Liver (tissue), 9 donors: ENCODE measurements around the gene TRDN. TPM values are rescaled to one million over a fixed set of nuclear protein-coding genes. Genes with fewer than 3 reads are reported as not detected.

Source experiments
- DNase-seq: peaks from one replicate; pipeline ENCODE4 v3.0.0-alpha.2; 2017; ENCODE audit warnings: low spot score
- H3K27ac ChIP-seq, 2 donors: one replicate each; pipeline ENCODE4 v1.7.0; 2013; ENCODE audit warnings: inconsistent platforms in 2 of 2, low read length in 2 of 2, control low read depth in 1 of 2, low read depth in 1 of 2, mild to moderate bottlenecking in 1 of 2
- H3K27me3 ChIP-seq, 4 donors: one replicate each; pipeline versions ENCODE4 v1.6.1 to v1.7.0; 2013; ENCODE audit warnings: low read length in 3 of 4, inconsistent platforms in 1 of 4, mild to moderate bottlenecking in 1 of 4, moderate library complexity in 1 of 4; ENCODE audit not compliant: control insufficient read depth in 4 of 4, insufficient read depth in 4 of 4
- H3K36me3 ChIP-seq, 4 donors: one replicate each; pipeline versions ENCODE4 v1.6.1 to v1.7.0; 2013; ENCODE audit warnings: low read length in 3 of 4, mild to moderate bottlenecking in 3 of 4, low read depth in 1 of 4, moderate library complexity in 1 of 4; ENCODE audit not compliant: control insufficient read depth in 4 of 4, insufficient read depth in 3 of 4
- H3K4me1 ChIP-seq, 4 donors: one replicate each; pipeline versions ENCODE4 v1.6.1 to v1.7.0; 2013; ENCODE audit warnings: low read length in 3 of 4, mild to moderate bottlenecking in 3 of 4, moderate library complexity in 1 of 4; ENCODE audit not compliant: control insufficient read depth in 4 of 4, insufficient read depth in 4 of 4
- H3K4me3 ChIP-seq, 3 donors: one replicate each; pipeline versions ENCODE4 v1.6.1 to v1.7.0; 2013; ENCODE audit warnings: low read length in 3 of 3, control low read depth in 1 of 3, low read depth in 1 of 3, mild to moderate bottlenecking in 1 of 3
- H3K9ac ChIP-seq, 2 donors: one replicate each; pipeline ENCODE4 v1.7.0; 2013; ENCODE audit warnings: low read length in 2 of 2, mild to moderate bottlenecking in 2 of 2, moderate library complexity in 2 of 2, control low read depth in 1 of 2, low read depth in 1 of 2
- H3K9me3 ChIP-seq, 4 donors: one replicate each; pipeline versions ENCODE4 v1.6.1 to v1.7.0; 2013; ENCODE audit warnings: low read length in 3 of 4; ENCODE audit not compliant: control insufficient read depth in 4 of 4
- EGR1 ChIP-seq, 2 donors: IDR thresholded peaks; 2 replicates each; pipeline ENCODE4 v1.6.1; 2016 to 2018; ENCODE audit warnings: antibody characterized with exemption in 2 of 2, low read depth in 2 of 2
- FOXA1 ChIP-seq: IDR thresholded peaks from 2 replicates; pipeline ENCODE4 v1.6.1; 2016; ENCODE audit warnings: antibody characterized with exemption
- FOXA2 ChIP-seq: IDR thresholded peaks from 2 replicates; pipeline ENCODE4 v1.6.1; 2016; ENCODE audit warnings: antibody characterized with exemption
- GABPA ChIP-seq, 2 donors: IDR thresholded peaks in 1 of 2; conservative IDR thresholded peaks in 1 of 2; 2 replicates each; pipeline ENCODE4 v1.6.1; 2016; ENCODE audit warnings: antibody characterized with exemption in 2 of 2, mild to moderate bottlenecking in 1 of 2, moderate library complexity in 1 of 2
- HNF4A ChIP-seq, 2 donors: conservative IDR thresholded peaks; 2 replicates each; pipeline ENCODE4 v1.6.1; 2016; ENCODE audit warnings: antibody characterized with exemption in 2 of 2, mild to moderate bottlenecking in 2 of 2
- HNF4G ChIP-seq: IDR thresholded peaks from 2 replicates; pipeline ENCODE4 v1.6.1; 2016; ENCODE audit warnings: antibody characterized with exemption
- JUND ChIP-seq, 2 donors: IDR thresholded peaks; 2 replicates each; pipeline ENCODE4 v1.6.1; 2016; ENCODE audit warnings: antibody characterized with exemption in 2 of 2
- NR2F2 ChIP-seq: IDR thresholded peaks from 2 replicates; pipeline ENCODE4 v1.6.1; 2016; ENCODE audit warnings: antibody characterized with exemption
- RAD21 ChIP-seq, 2 donors: IDR thresholded peaks; 2 replicates each; pipeline ENCODE4 v1.6.1; 2016; ENCODE audit warnings: antibody characterized with exemption in 2 of 2, mild to moderate bottlenecking in 2 of 2
- RXRA ChIP-seq, 2 donors: IDR thresholded peaks; 2 replicates each; pipeline ENCODE4 v1.6.1; 2017 to 2018; ENCODE audit warnings: antibody characterized with exemption in 2 of 2, mild to moderate bottlenecking in 1 of 2
- SP1 ChIP-seq: IDR thresholded peaks from 2 replicates; pipeline ENCODE4 v1.6.1; 2018; ENCODE audit warnings: antibody characterized with exemption, mild to moderate bottlenecking
- TAF1 ChIP-seq: conservative IDR thresholded peaks from 2 replicates; pipeline ENCODE4 v1.6.1; 2016; ENCODE audit warnings: antibody characterized with exemption, mild to moderate bottlenecking
- YY1 ChIP-seq: IDR thresholded peaks from 2 replicates; pipeline ENCODE4 v1.6.1; 2016; ENCODE audit warnings: antibody characterized with exemption, mild to moderate bottlenecking
- WGBS: extraction: QIAGEN DNeasy Blood & Tissue Kit; methylation state at CpG from one replicate; pipeline ENCODE4 v1.1.7; 2013; 5-methylcytosine and 5-hydroxymethylcytosine counted together
- polyA plus RNA-seq, 2 donors: library from polyadenylated mRNA; stranded (reverse) in 1 of 2; unstranded in 1 of 2; fragments of 200-250 nt in 1 of 2; fragments of >200 nt in 1 of 2; fragmentation: Nextera tagmentation in 1 of 2; extraction: Ambion mirVana in 1 of 2; gene quantifications; one replicate each; pipeline versions ENCODE4 v1.2.1 to v1.2.3, GENCODE V29; 2013 to 2015
- total RNA-seq, 2 donors: library from RNA; depleted of rRNA; stranded (reverse); fragments of >200 nt; gene quantifications; one replicate each; pipeline ENCODE4 v1.2.3, GENCODE V29; 2014
- TF ChIP-seq, protein P1 (sequence below): IDR thresholded peaks from 2 replicates; pipeline ENCODE4 v1.6.1; 2016; ENCODE audit warnings: antibody characterized with exemption
- TF ChIP-seq, protein P2 (sequence below): IDR thresholded peaks from 2 replicates; pipeline ENCODE4 v1.6.1; 2016; ENCODE audit warnings: antibody characterized with exemption, mild to moderate bottlenecking
- TF ChIP-seq, protein P3 (sequence below): IDR thresholded peaks from 2 replicates; pipeline ENCODE4 v1.6.1; 2016; ENCODE audit warnings: antibody characterized with exemption
- TF ChIP-seq, protein P4 (sequence below): IDR thresholded peaks from 2 replicates; pipeline ENCODE4 v1.6.1; 2016; ENCODE audit warnings: antibody characterized with exemption
- TF ChIP-seq, protein P5 (sequence below): fragments of 150-350 bp; IDR thresholded peaks from 2 replicates; pipeline ENCODE4 v1.5.1; 2017; ENCODE audit warnings: improper control_type of control experiment, low read depth, low read length; ENCODE audit not compliant: missing input control
- donor health status: healthy.
- donor health status: healthy.
- donor health status: healthy.
- donor health status: healthy.
- donor health status: healthy.

Gene TRDN
- total and polyA plus RNA-seq, 4 donors = 0.08 to 0.79 TPM; not detected in 2

DNA sequence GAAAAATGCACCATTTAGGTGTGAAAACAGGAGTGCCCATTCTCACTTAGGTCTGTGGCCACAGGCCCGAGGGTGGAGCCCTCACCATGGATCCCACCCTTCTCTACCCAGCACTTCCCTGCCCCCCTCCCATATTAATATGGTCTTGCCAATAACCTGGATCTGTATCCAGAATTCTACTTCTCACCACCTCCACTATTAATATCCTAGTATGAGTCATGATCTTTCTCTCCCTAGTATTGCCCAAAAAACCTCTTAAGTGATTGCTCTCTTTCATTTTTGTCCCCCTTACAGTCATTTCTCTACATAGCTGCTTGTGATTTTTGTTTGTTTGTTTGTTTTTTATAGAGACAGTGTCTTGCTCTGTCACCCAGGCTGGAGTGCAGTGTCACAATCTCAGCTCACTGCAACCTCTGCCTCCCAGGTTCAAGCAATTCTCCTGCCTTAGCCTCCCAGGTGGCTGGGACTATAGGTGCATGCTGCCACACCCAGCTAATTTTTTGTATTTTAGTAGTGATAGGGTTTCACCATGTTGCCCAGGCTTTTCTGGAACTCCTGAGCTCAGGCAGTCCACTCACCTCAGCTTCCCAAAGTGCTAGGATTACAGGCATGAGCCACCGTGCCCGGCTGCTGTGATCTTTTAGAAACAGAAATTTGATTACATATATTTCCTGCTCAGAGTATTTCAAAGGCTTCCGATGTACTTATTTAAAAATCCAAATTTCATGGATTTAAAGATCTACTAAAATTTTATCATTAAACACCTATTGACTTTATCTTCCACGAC is 24.5 kb upstream of the TRDN start:
- no peak overlapping the region for H3K9ac ChIP-seq

More for the DNA sequence above, 24.5 kb upstream of the TRDN start:
- Histone ChIP-seq H3K36me3 (no peaks in the 10 kb centered on the region), H3K9me3 (no peaks in the 10 kb centered on the region), H3K27me3 (peaks cover 0 to 5% (median 0%) of the 10 kb centered on the region in 4 donors), H3K4me3 (no peak overlapping the region), H3K4me1 (no peaks in the 10 kb centered on the region), H3K27ac (no peak overlapping the region)
- TF ChIP-seq TAF1 (no peak), HNF4G (no peak), JUND (IDR thresholded peaks at IDR 0.05) (no peak), EGR1 (IDR thresholded peaks at IDR 0.05; ENCODE audit: low read depth in 2 of 2) (no peak), YY1 (no peak), NR2F2 (no peak), SP1 (no peak), FOXA2 (no peak), RXRA (IDR thresholded peaks at IDR 0.05) (no peak), FOXA1 (no peak), GABPA (IDR thresholded peaks at IDR 0.05 in 1 of 2, conservative IDR thresholded peaks at IDR 0.05 in 1 of 2) (no peak), HNF4A (conservative IDR thresholded peaks at IDR 0.05) (no peak), RAD21 (IDR thresholded peaks at IDR 0.05) (no peak)
- TF ChIP-seq, protein P1, sequence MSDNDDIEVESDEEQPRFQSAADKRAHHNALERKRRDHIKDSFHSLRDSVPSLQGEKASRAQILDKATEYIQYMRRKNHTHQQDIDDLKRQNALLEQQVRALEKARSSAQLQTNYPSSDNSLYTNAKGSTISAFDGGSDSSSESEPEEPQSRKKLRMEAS = no peak
- TF ChIP-seq, protein P2, sequence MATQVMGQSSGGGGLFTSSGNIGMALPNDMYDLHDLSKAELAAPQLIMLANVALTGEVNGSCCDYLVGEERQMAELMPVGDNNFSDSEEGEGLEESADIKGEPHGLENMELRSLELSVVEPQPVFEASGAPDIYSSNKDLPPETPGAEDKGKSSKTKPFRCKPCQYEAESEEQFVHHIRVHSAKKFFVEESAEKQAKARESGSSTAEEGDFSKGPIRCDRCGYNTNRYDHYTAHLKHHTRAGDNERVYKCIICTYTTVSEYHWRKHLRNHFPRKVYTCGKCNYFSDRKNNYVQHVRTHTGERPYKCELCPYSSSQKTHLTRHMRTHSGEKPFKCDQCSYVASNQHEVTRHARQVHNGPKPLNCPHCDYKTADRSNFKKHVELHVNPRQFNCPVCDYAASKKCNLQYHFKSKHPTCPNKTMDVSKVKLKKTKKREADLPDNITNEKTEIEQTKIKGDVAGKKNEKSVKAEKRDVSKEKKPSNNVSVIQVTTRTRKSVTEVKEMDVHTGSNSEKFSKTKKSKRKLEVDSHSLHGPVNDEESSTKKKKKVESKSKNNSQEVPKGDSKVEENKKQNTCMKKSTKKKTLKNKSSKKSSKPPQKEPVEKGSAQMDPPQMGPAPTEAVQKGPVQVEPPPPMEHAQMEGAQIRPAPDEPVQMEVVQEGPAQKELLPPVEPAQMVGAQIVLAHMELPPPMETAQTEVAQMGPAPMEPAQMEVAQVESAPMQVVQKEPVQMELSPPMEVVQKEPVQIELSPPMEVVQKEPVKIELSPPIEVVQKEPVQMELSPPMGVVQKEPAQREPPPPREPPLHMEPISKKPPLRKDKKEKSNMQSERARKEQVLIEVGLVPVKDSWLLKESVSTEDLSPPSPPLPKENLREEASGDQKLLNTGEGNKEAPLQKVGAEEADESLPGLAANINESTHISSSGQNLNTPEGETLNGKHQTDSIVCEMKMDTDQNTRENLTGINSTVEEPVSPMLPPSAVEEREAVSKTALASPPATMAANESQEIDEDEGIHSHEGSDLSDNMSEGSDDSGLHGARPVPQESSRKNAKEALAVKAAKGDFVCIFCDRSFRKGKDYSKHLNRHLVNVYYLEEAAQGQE = no peak
- TF ChIP-seq, protein P3, sequence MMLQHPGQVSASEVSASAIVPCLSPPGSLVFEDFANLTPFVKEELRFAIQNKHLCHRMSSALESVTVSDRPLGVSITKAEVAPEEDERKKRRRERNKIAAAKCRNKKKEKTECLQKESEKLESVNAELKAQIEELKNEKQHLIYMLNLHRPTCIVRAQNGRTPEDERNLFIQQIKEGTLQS = no peak
- TF ChIP-seq, protein P4, sequence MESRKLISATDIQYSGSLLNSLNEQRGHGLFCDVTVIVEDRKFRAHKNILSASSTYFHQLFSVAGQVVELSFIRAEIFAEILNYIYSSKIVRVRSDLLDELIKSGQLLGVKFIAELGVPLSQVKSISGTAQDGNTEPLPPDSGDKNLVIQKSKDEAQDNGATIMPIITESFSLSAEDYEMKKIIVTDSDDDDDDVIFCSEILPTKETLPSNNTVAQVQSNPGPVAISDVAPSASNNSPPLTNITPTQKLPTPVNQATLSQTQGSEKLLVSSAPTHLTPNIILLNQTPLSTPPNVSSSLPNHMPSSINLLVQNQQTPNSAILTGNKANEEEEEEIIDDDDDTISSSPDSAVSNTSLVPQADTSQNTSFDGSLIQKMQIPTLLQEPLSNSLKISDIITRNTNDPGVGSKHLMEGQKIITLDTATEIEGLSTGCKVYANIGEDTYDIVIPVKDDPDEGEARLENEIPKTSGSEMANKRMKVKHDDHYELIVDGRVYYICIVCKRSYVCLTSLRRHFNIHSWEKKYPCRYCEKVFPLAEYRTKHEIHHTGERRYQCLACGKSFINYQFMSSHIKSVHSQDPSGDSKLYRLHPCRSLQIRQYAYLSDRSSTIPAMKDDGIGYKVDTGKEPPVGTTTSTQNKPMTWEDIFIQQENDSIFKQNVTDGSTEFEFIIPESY = no peak
- TF ChIP-seq, protein P5, sequence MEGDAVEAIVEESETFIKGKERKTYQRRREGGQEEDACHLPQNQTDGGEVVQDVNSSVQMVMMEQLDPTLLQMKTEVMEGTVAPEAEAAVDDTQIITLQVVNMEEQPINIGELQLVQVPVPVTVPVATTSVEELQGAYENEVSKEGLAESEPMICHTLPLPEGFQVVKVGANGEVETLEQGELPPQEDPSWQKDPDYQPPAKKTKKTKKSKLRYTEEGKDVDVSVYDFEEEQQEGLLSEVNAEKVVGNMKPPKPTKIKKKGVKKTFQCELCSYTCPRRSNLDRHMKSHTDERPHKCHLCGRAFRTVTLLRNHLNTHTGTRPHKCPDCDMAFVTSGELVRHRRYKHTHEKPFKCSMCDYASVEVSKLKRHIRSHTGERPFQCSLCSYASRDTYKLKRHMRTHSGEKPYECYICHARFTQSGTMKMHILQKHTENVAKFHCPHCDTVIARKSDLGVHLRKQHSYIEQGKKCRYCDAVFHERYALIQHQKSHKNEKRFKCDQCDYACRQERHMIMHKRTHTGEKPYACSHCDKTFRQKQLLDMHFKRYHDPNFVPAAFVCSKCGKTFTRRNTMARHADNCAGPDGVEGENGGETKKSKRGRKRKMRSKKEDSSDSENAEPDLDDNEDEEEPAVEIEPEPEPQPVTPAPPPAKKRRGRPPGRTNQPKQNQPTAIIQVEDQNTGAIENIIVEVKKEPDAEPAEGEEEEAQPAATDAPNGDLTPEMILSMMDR = no peak
- no peak for DNase-seq
- 76% methylated on average over 5 of the region's 5 CpGs for WGBS
